NCI-H345 (cell line): ENCODE results near the gene IP6K1.
"Not testable (repeated sequence)": the region's sequence is repeated elsewhere in the genome, so short reads cannot be mapped to it uniquely, and the experiment has no call there.

Experiments used
- DNase-seq: peaks from one replicate; lab custom pipeline; 2025; lab: John Stamatoyannopoulos, UW

IP6K1 gene

GRCh38 chr3:49793486-49794085, 7.2 kb upstream of the IP6K1 start:
- no peak for DNase-seq

GRCh38 chr3:49792371-49793150, 6.2 kb upstream of the IP6K1 start:
- DNase-seq = no peak

GRCh38 chr3:49791571-49791970, 5.2 kb upstream of the IP6K1 start:
- no peak for DNase-seq

GRCh38 chr3:49790626-49791411, 4.5 kb upstream of the IP6K1 start:
- DNase-seq = no peak

GRCh38 chr3:49788056-49788455, 1.7 kb upstream of the IP6K1 start:
- DNase-seq = no peak

- DNase-seq = no peak
These were observed 1.2 kb upstream of the IP6K1 start for GRCh38 chr3:49787536-49787935.

- DNase-seq = no peak
These were observed 781 bp upstream of the IP6K1 start for GRCh38 chr3:49787182-49787464.

GRCh38 chr3:49785565-49786356, 581 bp downstream of the IP6K1 start:
- DNase-seq = no peak

- DNase-seq = not testable (repeated sequence)
These were observed 4.1 kb downstream of the IP6K1 start for GRCh38 chr3:49782277-49782676.

- no peak for DNase-seq
These were observed 4.7 kb downstream of the IP6K1 start for GRCh38 chr3:49781415-49782199.

GRCh38 chr3:49780975-49781365, 5.4 kb downstream of the IP6K1 start:
- DNase-seq = not testable (repeated sequence)

GRCh38 chr3:49780080-49780974, 6.0 kb downstream of the IP6K1 start:
- DNase-seq = no peak

- no peak for DNase-seq
These were observed 6.8 kb downstream of the IP6K1 start for GRCh38 chr3:49779358-49780079.

GRCh38 chr3:49776101-49776500, 10.2 kb downstream of the IP6K1 start:
- not testable (repeated sequence) for DNase-seq

- no peak for DNase-seq
These were observed 10.8 kb downstream of the IP6K1 start for GRCh38 chr3:49775538-49775937.

GRCh38 chr3:49772703-49773102, 13.6 kb downstream of the IP6K1 start:
- no peak for DNase-seq

GRCh38 chr3:49771340-49771938, 14.9 kb downstream of the IP6K1 start:
- no peak for DNase-seq

- no peak for DNase-seq
These were observed 16.4 kb downstream of the IP6K1 start for GRCh38 chr3:49769926-49770325.

- DNase-seq = no peak
These were observed 16.9 kb downstream of the IP6K1 start for GRCh38 chr3:49769286-49769915.
